Mesenchymal stem cell (in vitro differentiated cells and primary cell): ENCODE measurements around the gene ZNF350.
"Not testable (repeated sequence)": the region's sequence is repeated elsewhere in the genome, so short reads cannot be mapped to it uniquely, and the experiment has no call there.

Experiments
- DNase-seq: peaks from one replicate; pipeline ENCODE4 v3.0.0-alpha.2; 2013
- H2AFZ ChIP-seq: one replicate; pipeline ENCODE4 v1.6.1; 2013; ENCODE audit warnings: low read depth, mild to moderate bottlenecking, control low read depth, inconsistent platforms, low read length, moderate library complexity
- H2AK5ac ChIP-seq: 2 replicates; pipeline ENCODE4 v1.6.1; 2013; ENCODE audit warnings: low read length, moderate library complexity, mild to moderate bottlenecking, inconsistent platforms; ENCODE audit not compliant: severe bottlenecking
- H2BK120ac ChIP-seq: one replicate; pipeline ENCODE4 v1.6.1; 2013; ENCODE audit warnings: low read depth, mild to moderate bottlenecking, inconsistent platforms, low read length, moderate library complexity
- H2BK12ac ChIP-seq, 2 experiments: one replicate each; pipeline ENCODE4 v1.6.1; 2013; ENCODE audit warnings: inconsistent platforms in 2 of 2, low read length in 2 of 2, mild to moderate bottlenecking in 2 of 2, moderate library complexity in 2 of 2, control low read depth in 1 of 2
- H2BK15ac ChIP-seq: one replicate; pipeline ENCODE4 v1.6.1; 2013; ENCODE audit warnings: mild to moderate bottlenecking, low read depth, inconsistent platforms; ENCODE audit not compliant: poor library complexity, severe bottlenecking
- H2BK5ac ChIP-seq: 2 replicates; pipeline ENCODE4 v1.6.1; 2013; ENCODE audit warnings: low read depth, mild to moderate bottlenecking, low read length, control low read depth, inconsistent platforms; ENCODE audit not compliant: poor library complexity, severe bottlenecking
- H3K14ac ChIP-seq, 2 experiments: one replicate each; pipeline ENCODE4 v1.6.1; 2013; ENCODE audit warnings: inconsistent platforms in 2 of 2, low read length in 2 of 2, control low read depth in 1 of 2, mild to moderate bottlenecking in 1 of 2, moderate library complexity in 1 of 2
- H3K18ac ChIP-seq, 2 experiments: one replicate each; pipeline ENCODE4 v1.6.1; 2013; ENCODE audit warnings: inconsistent platforms in 2 of 2, low read length in 2 of 2, control low read depth in 1 of 2, low read depth in 1 of 2, mild to moderate bottlenecking in 1 of 2
- H3K23ac ChIP-seq, 2 experiments: one replicate each; pipeline ENCODE4 v1.6.1; 2013; ENCODE audit warnings: inconsistent platforms in 2 of 2, low read length in 2 of 2, mild to moderate bottlenecking in 2 of 2, moderate library complexity in 2 of 2, control low read depth in 1 of 2
- H3K27ac ChIP-seq: 2 replicates; pipeline ENCODE4 v1.5.1; 2013; ENCODE audit warnings: mild to moderate bottlenecking, moderate library complexity, low read length, control low read depth, inconsistent platforms; ENCODE audit not compliant: poor library complexity, severe bottlenecking
- H3K27me3 ChIP-seq, 2 experiments: 2 replicates each; pipeline versions ENCODE4 v1.6.1 to v1.7.0; 2013; ENCODE audit warnings: low read length in 2 of 2, mild to moderate bottlenecking in 2 of 2, moderate library complexity in 2 of 2, control low read depth in 1 of 2, inconsistent platforms in 1 of 2; ENCODE audit not compliant: control insufficient read depth in 1 of 2, insufficient read depth in 1 of 2
- H3K36me3 ChIP-seq, 2 experiments: 2 replicates each; pipeline versions ENCODE4 v1.6.1 to v1.7.0; 2013; ENCODE audit warnings: low read length in 2 of 2, control low read depth in 1 of 2, inconsistent platforms in 1 of 2, low read depth in 1 of 2, mild to moderate bottlenecking in 1 of 2; ENCODE audit not compliant: insufficient read depth in 2 of 2, control insufficient read depth in 1 of 2
- H3K4ac ChIP-seq, 2 experiments: one replicate each; pipeline ENCODE4 v1.6.1; 2013; ENCODE audit warnings: inconsistent platforms in 2 of 2, low read length in 2 of 2, mild to moderate bottlenecking in 2 of 2, moderate library complexity in 2 of 2, control low read depth in 1 of 2, low read depth in 1 of 2
- H3K4me1 ChIP-seq: 2 replicates; pipeline ENCODE4 v1.6.1; 2013; ENCODE audit warnings: low read depth, low read length, control low read depth; ENCODE audit not compliant: control insufficient read depth, insufficient read depth
- H3K4me2 ChIP-seq: 2 replicates; pipeline ENCODE4 v1.6.1; 2013; ENCODE audit warnings: low read length, mild to moderate bottlenecking, inconsistent platforms; ENCODE audit not compliant: poor library complexity, severe bottlenecking
- H3K4me3 ChIP-seq, 2 experiments: 2 replicates each; pipeline versions ENCODE4 v1.5.1 to v1.7.0; 2013; ENCODE audit warnings: low read length in 2 of 2, mild to moderate bottlenecking in 2 of 2, control low read depth in 1 of 2, low read depth in 1 of 2; ENCODE audit not compliant: insufficient read depth in 1 of 2
- H3K79me1 ChIP-seq: replicated peaks from 2 replicates; pipeline ENCODE4 v1.6.1; 2013; ENCODE audit warnings: mild to moderate bottlenecking, control low read depth, low read length, inconsistent platforms; ENCODE audit not compliant: poor library complexity, severe bottlenecking
- H3K9ac ChIP-seq: 2 replicates; pipeline ENCODE4 v1.7.0; 2013; ENCODE audit warnings: mild to moderate bottlenecking, low read length, moderate library complexity
- H3K9me3 ChIP-seq: 2 replicates; pipeline ENCODE4 v1.7.0; 2013; ENCODE audit warnings: mild to moderate bottlenecking, low read length; ENCODE audit not compliant: control insufficient read depth
- H4K8ac ChIP-seq: one replicate; pipeline ENCODE4 v1.6.1; 2013; ENCODE audit warnings: inconsistent platforms, mild to moderate bottlenecking, low read length, moderate library complexity
- H4K91ac ChIP-seq: one replicate; pipeline ENCODE4 v1.6.1; 2013; ENCODE audit warnings: mild to moderate bottlenecking, low read length, inconsistent platforms
- WGBS: methylation state at CpG from one replicate; pipeline ENCODE4 v1.1.7; 2013; ENCODE audit warnings: mixed read lengths; 5-methylcytosine and 5-hydroxymethylcytosine counted together

Gene ZNF350

DNA sequence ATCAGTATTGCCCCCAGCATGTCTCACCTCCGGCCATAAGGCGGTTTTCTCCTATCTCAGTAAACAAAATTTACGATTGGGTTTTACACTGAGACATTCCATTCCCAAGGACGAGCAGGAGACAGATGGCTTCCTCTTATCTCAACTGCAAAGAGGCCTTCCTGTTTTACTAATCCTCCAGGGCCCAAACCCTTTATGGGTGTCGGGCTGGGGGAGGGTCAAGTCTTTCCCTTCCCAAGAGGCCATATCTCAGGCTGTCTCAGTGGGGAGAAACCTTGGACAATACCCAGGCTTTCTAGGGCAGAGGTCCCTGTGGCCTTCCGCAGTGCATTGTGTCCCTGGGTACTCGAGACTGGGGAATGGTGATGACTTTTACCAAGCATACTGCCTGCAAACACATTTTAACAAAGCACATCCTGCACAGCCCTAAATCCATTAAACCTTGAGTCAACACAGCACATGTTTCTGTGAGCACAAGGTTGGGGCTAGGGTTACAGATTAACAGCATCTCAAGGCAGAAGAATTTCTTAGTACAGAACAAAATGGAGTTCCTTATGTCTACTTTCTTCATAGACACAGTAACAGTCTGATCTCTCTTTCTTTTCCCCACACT is 25.9 kb downstream of the ZNF350 start:
- not testable (repeated sequence) for H4K91ac ChIP-seq, H3K4me1 ChIP-seq, H2AK5ac ChIP-seq, H3K27me3 ChIP-seq, H3K79me1 ChIP-seq, H2BK12ac ChIP-seq, H3K4ac ChIP-seq, H3K23ac ChIP-seq, H3K14ac ChIP-seq, H2AFZ ChIP-seq, H2BK120ac ChIP-seq, H3K4me2 ChIP-seq, H3K27ac ChIP-seq, H3K18ac ChIP-seq, H3K9ac ChIP-seq, H2BK15ac ChIP-seq, H4K8ac ChIP-seq, H2BK5ac ChIP-seq, H3K4me3 ChIP-seq
- H3K36me3 ChIP-seq: peaks cover 13 to 33% of the 10 kb centered on the region in 2 experiments
- peak; percentile 61 for DNase-seq
- peaks cover 79% of the 10 kb centered on the region for H3K9me3 ChIP-seq
- 13% methylated on average over 5 of the region's 7 CpGs for WGBS

DNA sequence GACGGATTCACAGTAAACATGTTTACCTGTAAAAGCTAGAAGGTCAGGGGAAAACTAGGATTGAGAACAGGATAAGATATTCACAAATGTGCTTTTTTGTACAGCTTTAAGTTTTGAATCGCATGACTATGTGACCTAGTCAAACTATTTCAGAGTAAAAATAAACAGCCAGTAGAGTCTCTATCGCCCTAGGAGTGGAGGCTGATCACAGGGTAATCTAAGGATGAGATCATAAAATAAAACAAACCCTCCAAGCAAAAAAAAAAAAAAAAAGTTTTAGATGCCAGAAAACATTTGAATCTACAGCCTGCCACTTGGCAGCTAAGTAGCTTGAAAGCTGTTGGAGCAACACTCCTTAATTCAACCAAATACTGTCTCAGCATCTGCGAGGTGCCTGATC is 26.8 kb downstream of the ZNF350 start:
- Histone ChIP-seq H3K4ac (no peak overlapping the region), H2BK5ac (no peak overlapping the region), H4K8ac (no peak overlapping the region), H3K4me3 (no peak overlapping the region), H4K91ac (no peak overlapping the region), H3K18ac (no peak overlapping the region), H3K4me1 (no peaks in the 10 kb centered on the region), H3K14ac (no peak overlapping the region), H3K9ac (no peak overlapping the region), H2BK12ac (no peak overlapping the region), H3K36me3 (peaks cover 5 to 24% of the 10 kb centered on the region in 2 experiments), H2BK15ac (no peak overlapping the region), H2AK5ac (no peak overlapping the region), H3K79me1 (no peaks in the 10 kb centered on the region), H3K23ac (no peak overlapping the region), H2BK120ac (no peak overlapping the region), H3K9me3 (peaks cover 79% of the 10 kb centered on the region), H3K4me2 (no peak overlapping the region), H3K27ac (no peak overlapping the region), H3K27me3 (no peaks in the 10 kb centered on the region), H2AFZ (no peak overlapping the region)
- peak; percentile 7 for DNase-seq
- WGBS: 96% methylated on average over 2 of the region's 4 CpGs

DNA sequence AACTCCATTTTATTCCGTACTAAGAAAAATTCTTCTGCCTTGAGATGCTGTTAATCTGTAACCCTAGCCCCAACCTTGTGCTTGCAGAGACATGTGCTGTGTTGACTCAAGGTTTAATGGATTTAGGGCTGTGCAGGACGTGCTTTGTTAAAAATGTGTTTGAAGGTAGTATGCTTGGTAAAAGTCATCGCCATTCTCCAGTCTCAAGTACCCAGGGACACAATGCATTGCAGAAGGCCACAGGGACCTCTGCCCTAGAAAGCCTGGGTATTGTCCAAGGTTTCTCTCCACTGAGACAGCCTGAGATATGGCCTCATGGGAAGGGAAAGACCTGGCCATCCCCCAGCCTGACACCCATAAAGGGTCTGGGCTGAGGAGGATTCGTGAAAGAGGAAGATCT is 28.8 kb downstream of the ZNF350 start:
- H2BK12ac ChIP-seq, H4K8ac ChIP-seq, H3K4me3 ChIP-seq, H3K4me2 ChIP-seq, H2BK5ac ChIP-seq, H3K23ac ChIP-seq, H3K36me3 ChIP-seq, DNase-seq, H3K9ac ChIP-seq, H3K14ac ChIP-seq, H2AK5ac ChIP-seq, H3K27ac ChIP-seq, H3K79me1 ChIP-seq, H2BK15ac ChIP-seq, H4K91ac ChIP-seq, H3K18ac ChIP-seq, H3K4me1 ChIP-seq, H3K27me3 ChIP-seq, H3K4ac ChIP-seq, H2AFZ ChIP-seq, H2BK120ac ChIP-seq: not testable (repeated sequence)
- WGBS: 82% methylated on average over 2 of the region's 4 CpGs
- H3K9me3 ChIP-seq: peaks cover 72% of the 10 kb centered on the region

DNA sequence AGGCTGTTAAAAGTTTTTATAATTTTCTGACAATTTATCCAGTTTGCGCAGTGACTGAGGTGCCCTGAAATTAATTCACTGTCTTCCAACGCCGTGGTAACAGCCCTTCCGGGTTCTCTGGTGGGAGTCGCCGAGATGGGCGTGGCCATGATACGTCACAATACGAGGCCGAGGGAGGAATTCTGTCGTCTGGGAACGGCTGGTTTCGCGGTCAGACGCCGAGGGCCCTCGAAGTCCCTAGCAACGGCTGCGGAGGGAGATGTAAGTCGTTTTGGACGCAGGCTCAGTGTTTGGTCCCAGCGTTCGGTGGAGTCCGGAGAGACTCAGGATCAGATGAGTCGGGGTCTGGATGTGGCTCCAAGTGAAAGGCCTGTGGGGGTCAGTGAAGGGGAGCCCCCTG is 37.7 kb downstream of the ZNF350 start:
- H3K4me1 ChIP-seq: no peaks in the 10 kb centered on the region
- peak overlapping the region; percentile 69 for H3K9ac ChIP-seq
- WGBS: 95% methylated on average over 25 of the region's 25 CpGs
- no peak overlapping the region for H2BK5ac ChIP-seq
- no peaks in the 10 kb centered on the region for H3K27me3 ChIP-seq
- no peak overlapping the region for H2BK12ac ChIP-seq
- no peak overlapping the region for H2AFZ ChIP-seq
- H3K4ac ChIP-seq: no peak overlapping the region
- H3K14ac ChIP-seq: no peak overlapping the region
- H3K4me3 ChIP-seq: peak overlapping the region in 1 of 2 experiments; percentile 63
- H4K8ac ChIP-seq: no peak overlapping the region
- H2BK15ac ChIP-seq: no peak overlapping the region
- H3K79me1 ChIP-seq: no peaks in the 10 kb centered on the region
- H3K27ac ChIP-seq: no peak overlapping the region
- no peak overlapping the region for H2AK5ac ChIP-seq
- no peak overlapping the region for H2BK120ac ChIP-seq
- H3K4me2 ChIP-seq: no peak overlapping the region
- peaks cover 83% of the 10 kb centered on the region for H3K9me3 ChIP-seq
- no peak overlapping the region for H3K18ac ChIP-seq
- H3K23ac ChIP-seq: no peak overlapping the region
- no peak overlapping the region for H4K91ac ChIP-seq
- H3K36me3 ChIP-seq: peaks cover 14 to 16% of the 10 kb centered on the region in 2 experiments
- DNase-seq: no peak
